DOHH2 (cell line): ENCODE measurements around the gene MED25.

Experiments used
- H3F3A ChIP-seq: fragments of 200-600 bp; sonication (generic), shearing (Covaris generic); 2 replicates; pipeline ENCODE4 v1.6.0; 2016; ENCODE audit warnings: antibody characterized with exemption, mild to moderate bottlenecking; ENCODE audit not compliant: control insufficient read depth, insufficient read depth
- H3K27ac ChIP-seq: fragments of 200-600 bp; sonication (generic); 2 replicates; pipeline ENCODE4 v1.5.1; 2014; ENCODE audit warnings: low read depth, mild to moderate bottlenecking, low read length, moderate library complexity
- H3K27me3 ChIP-seq: fragments of 200-600 bp; sonication (generic); 2 replicates; pipeline ENCODE4 v1.6.1; 2014; ENCODE audit warnings: mild to moderate bottlenecking, low read length, mixed read lengths; ENCODE audit not compliant: control insufficient read depth
- H3K36me3 ChIP-seq: fragments of 200-600 bp; sonication (generic); 2 replicates; pipeline ENCODE4 v1.6.1; 2014; ENCODE audit warnings: mild to moderate bottlenecking, low read length, moderate library complexity, mixed read lengths; ENCODE audit not compliant: control insufficient read depth
- H3K4me1 ChIP-seq: fragments of 200-600 bp; sonication (generic); 2 replicates; pipeline ENCODE4 v1.6.1; 2014; ENCODE audit warnings: mild to moderate bottlenecking, low read length, mixed read lengths; ENCODE audit not compliant: control insufficient read depth
- H3K4me2 ChIP-seq: fragments of 200-600 bp; sonication (generic); 2 replicates; pipeline ENCODE4 v1.6.0; 2014; ENCODE audit warnings: mild to moderate bottlenecking, low read length, moderate library complexity
- H3K4me3 ChIP-seq: fragments of 200-600 bp; sonication (generic); 2 replicates; pipeline ENCODE4 v1.5.1; 2014; ENCODE audit warnings: mild to moderate bottlenecking, low read length, mixed read lengths
- H3K79me2 ChIP-seq: fragments of 200-600 bp; sonication (generic); 2 replicates; pipeline ENCODE4 v1.6.1; 2014; ENCODE audit warnings: mild to moderate bottlenecking, low read length, mixed read lengths; ENCODE audit not compliant: control insufficient read depth
- H3K9me2 ChIP-seq: fragments of 200-600 bp; sonication (generic); replicated peaks from 2 replicates; pipeline ENCODE4 v1.6.1; 2014; ENCODE audit warnings: mild to moderate bottlenecking, low read length, mixed read lengths; ENCODE audit not compliant: control insufficient read depth
- H3K9me3 ChIP-seq: fragments of 200-600 bp; sonication (generic); 2 replicates; pipeline ENCODE4 v1.6.1; 2014; ENCODE audit warnings: antibody characterized with exemption, low read length, mixed read lengths; ENCODE audit not compliant: control insufficient read depth, insufficient read depth
- H4K20me1 ChIP-seq: fragments of 200-600 bp; sonication (generic); 2 replicates; pipeline ENCODE4 v1.6.0; 2014; ENCODE audit warnings: low read depth, mild to moderate bottlenecking, antibody characterized with exemption, low read length, moderate library complexity; ENCODE audit not compliant: control insufficient read depth, insufficient read depth
- EZH2phosphoT487 ChIP-seq: fragments of 200-600 bp; sonication (generic); IDR thresholded peaks from 2 replicates; pipeline ENCODE4 v1.6.1; 2017; ENCODE audit warnings: borderline replicate concordance, mild to moderate bottlenecking, antibody characterized with exemption, low read length, moderate library complexity, mixed read lengths
- TF ChIP-seq, protein P1 (sequence below): fragments of 200-600 bp; sonication (generic); IDR thresholded peaks from one replicate; pipeline ENCODE4 v1.5.1; 2014; ENCODE audit warnings: antibody characterized with exemption, mild to moderate bottlenecking, low read depth, low read length; ENCODE audit not compliant: poor library complexity, severe bottlenecking

The MED25 gene

DNA sequence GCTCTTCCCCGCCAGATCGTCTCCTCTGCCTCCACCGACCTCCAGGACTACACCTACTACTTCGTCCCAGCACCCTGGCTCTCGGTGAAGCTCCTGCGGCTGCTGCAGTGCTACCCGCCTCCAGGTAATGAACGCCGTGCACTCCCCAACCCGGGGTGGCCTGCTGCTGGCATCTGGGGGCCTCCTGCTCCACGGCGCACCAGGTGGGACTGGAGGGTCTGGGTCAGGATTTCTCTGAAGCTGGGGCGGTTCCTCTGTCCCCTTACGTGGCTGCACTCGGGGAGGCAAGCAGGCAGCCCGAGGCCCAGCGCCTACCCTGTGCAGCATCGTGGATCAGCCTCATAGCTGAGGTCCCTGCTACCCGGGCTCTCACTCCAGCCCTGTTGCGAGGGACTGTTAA lies 22.5 kb upstream of the MED25 start:
- Histone ChIP-seq H3K27me3 (no peaks in the 10 kb centered on the region), H3K27ac (no peak overlapping the region), H4K20me1 (no peaks in the 10 kb centered on the region), H3F3A (no peaks in the 10 kb centered on the region), H3K4me3 (no peak overlapping the region), H3K9me3 (no peaks in the 10 kb centered on the region), H3K4me2 (no peak overlapping the region), H3K79me2 (no peaks in the 10 kb centered on the region), H3K36me3 (peaks cover 56% of the 10 kb centered on the region), H3K9me2 (no peaks in the 10 kb centered on the region), H3K4me1 (no peaks in the 10 kb centered on the region)
- TF ChIP-seq, protein P1, sequence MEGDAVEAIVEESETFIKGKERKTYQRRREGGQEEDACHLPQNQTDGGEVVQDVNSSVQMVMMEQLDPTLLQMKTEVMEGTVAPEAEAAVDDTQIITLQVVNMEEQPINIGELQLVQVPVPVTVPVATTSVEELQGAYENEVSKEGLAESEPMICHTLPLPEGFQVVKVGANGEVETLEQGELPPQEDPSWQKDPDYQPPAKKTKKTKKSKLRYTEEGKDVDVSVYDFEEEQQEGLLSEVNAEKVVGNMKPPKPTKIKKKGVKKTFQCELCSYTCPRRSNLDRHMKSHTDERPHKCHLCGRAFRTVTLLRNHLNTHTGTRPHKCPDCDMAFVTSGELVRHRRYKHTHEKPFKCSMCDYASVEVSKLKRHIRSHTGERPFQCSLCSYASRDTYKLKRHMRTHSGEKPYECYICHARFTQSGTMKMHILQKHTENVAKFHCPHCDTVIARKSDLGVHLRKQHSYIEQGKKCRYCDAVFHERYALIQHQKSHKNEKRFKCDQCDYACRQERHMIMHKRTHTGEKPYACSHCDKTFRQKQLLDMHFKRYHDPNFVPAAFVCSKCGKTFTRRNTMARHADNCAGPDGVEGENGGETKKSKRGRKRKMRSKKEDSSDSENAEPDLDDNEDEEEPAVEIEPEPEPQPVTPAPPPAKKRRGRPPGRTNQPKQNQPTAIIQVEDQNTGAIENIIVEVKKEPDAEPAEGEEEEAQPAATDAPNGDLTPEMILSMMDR, result no peak
- TF ChIP-seq EZH2phosphoT487, result no peak

DNA sequence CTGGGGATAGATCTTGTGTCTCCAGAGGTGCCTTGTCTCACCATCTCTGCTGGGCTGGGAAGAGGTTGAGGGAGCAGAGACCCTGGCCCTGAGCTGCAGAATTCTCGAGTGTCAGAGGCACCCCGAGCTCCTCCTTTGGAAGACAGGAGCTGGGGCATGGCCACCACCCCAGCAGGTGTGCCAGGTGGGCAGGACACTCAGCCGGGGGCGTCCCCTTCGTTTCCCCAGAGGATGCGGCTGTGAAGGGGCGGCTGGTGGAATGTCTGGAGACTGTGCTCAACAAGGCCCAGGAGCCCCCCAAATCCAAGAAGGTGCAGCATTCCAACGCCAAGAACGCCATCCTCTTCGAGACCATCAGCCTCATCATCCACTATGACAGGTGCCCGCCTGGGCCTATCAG lies 19.5 kb upstream of the MED25 start:
- H3K9me3 ChIP-seq, result no peaks in the 10 kb centered on the region
- H4K20me1 ChIP-seq, result no peaks in the 10 kb centered on the region
- H3K79me2 ChIP-seq, result no peaks in the 10 kb centered on the region
- peaks cover 58% of the 10 kb centered on the region for H3K36me3 ChIP-seq
- H3K27me3 ChIP-seq, result no peaks in the 10 kb centered on the region
- TF ChIP-seq, protein P1, result no peak
- no peak for TF ChIP-seq EZH2phosphoT487
- H3K27ac ChIP-seq, result no peak overlapping the region
- H3K9me2 ChIP-seq, result no peaks in the 10 kb centered on the region
- no peaks in the 10 kb centered on the region for H3F3A ChIP-seq
- no peaks in the 10 kb centered on the region for H3K4me1 ChIP-seq
- no peak overlapping the region for H3K4me3 ChIP-seq
- H3K4me2 ChIP-seq, result no peak overlapping the region

GRCh38 chr19:49799271-49799797 lies 18.8 kb upstream of the MED25 start:
- no peaks in the 10 kb centered on the region for H3K4me1 ChIP-seq
- TF ChIP-seq, protein P1, result no peak
- no peak for TF ChIP-seq EZH2phosphoT487
- H3K9me2 ChIP-seq, result no peaks in the 10 kb centered on the region
- no peaks in the 10 kb centered on the region for H4K20me1 ChIP-seq
- no peak overlapping the region for H3K4me3 ChIP-seq
- H3F3A ChIP-seq, result no peaks in the 10 kb centered on the region
- H3K27me3 ChIP-seq, result no peaks in the 10 kb centered on the region
- no peak overlapping the region for H3K4me2 ChIP-seq
- no peak overlapping the region for H3K27ac ChIP-seq
- no peaks in the 10 kb centered on the region for H3K9me3 ChIP-seq
- peaks cover 58% of the 10 kb centered on the region for H3K36me3 ChIP-seq
- H3K79me2 ChIP-seq, result no peaks in the 10 kb centered on the region
